ENCODE data around the gene LBHD2. TPM values are rescaled to one million over a fixed set of nuclear protein-coding genes. Genes with fewer than 3 reads are reported as not detected.

Gene LBHD2
- total and polyA plus RNA-seq, 2 donors (not counting 1 experiment from before 2014, with no cell fraction given): not detected

DNA sequence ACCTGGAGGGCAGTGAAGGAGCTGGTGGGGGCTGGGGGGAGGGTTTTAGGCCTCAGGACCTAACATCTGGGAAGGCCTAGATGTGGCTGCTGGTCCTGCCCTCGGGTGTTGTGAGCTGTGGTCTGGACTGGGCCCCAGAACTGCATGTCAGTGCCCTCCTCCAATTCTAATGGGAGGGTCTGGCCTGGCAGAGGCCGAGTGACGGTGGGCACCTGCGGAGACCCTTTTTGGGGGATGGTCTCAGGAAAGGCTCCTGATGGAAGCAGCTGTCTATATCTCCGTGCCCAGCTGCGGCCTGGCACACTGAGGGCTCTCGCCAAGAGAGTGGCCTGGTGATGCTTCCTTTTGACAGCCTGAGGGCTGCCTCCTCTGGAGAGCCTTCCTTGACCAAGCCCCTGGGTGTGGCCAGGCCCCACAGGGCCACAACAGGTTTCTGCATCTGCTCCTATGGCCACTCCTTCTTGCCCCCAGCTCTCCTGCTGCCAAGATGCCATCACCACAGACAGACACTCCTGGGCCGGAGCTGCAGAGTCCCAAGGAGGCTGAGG, 15.8 kb downstream of the LBHD2 start:
- H3K27ac ChIP-seq (ENCODE audit: low read length in 2 of 2): no peak overlapping the region
- Mint-ChIP-seq H3K4me1 (peaks cover 21% of the 10 kb centered on the region), H3K9me3 (ENCODE audit: insufficient read depth) (no peaks in the 10 kb centered on the region), H3K27me3 (peaks cover 15% of the 10 kb centered on the region), H3K4me3 (no peak overlapping the region), H3K27ac (no peak overlapping the region)
- H3K4me2 ChIP-seq (replicated peaks; ENCODE audit: low read depth, low read length, poor library complexity, severe bottlenecking): peak overlapping the region; percentile 34
- peaks cover 0 to 34% (median 14%) of the 10 kb centered on the region in 4 experiments for H3K27me3 ChIP-seq (replicated peaks in 1 of 4; ENCODE audit: control extremely low read depth in 1 of 4, control insufficient read depth in 3 of 4, insufficient read depth in 4 of 4, low read length in 3 of 4)
- no peak overlapping the region for H3K9ac ChIP-seq (ENCODE audit: low read length)
- no peak for TF ChIP-seq EZH2 (IDR thresholded peaks at IDR 0.05; ENCODE audit: borderline replicate concordance, insufficient read depth, low read depth, low read length, poor library complexity, severe bottlenecking)
- TF ChIP-seq, protein P1, sequence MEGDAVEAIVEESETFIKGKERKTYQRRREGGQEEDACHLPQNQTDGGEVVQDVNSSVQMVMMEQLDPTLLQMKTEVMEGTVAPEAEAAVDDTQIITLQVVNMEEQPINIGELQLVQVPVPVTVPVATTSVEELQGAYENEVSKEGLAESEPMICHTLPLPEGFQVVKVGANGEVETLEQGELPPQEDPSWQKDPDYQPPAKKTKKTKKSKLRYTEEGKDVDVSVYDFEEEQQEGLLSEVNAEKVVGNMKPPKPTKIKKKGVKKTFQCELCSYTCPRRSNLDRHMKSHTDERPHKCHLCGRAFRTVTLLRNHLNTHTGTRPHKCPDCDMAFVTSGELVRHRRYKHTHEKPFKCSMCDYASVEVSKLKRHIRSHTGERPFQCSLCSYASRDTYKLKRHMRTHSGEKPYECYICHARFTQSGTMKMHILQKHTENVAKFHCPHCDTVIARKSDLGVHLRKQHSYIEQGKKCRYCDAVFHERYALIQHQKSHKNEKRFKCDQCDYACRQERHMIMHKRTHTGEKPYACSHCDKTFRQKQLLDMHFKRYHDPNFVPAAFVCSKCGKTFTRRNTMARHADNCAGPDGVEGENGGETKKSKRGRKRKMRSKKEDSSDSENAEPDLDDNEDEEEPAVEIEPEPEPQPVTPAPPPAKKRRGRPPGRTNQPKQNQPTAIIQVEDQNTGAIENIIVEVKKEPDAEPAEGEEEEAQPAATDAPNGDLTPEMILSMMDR (IDR thresholded peaks at IDR 0.05): no peak
- H3K9me3 ChIP-seq (ENCODE audit: control extremely low read depth in 1 of 3, control insufficient read depth in 2 of 3, insufficient read depth in 1 of 3, low read length in 2 of 3): peaks cover 0 to 10% (median 0%) of the 10 kb centered on the region in 3 donors
- no peaks in the 10 kb centered on the region for H3K79me2 ChIP-seq (ENCODE audit: control insufficient read depth, insufficient read depth, low read length)
- ChIA-PET CTCF (interaction anchor here (0.7 to 1.8 kb wide), 3 partner anchors 21 to 406 kb away, joined by 3 to 8 read pairs (median 3); no protein-coding TSS in a partner anchor), POLR2A (interaction anchor here (0.5 kb wide), 1 partner anchor 10 kb away, joined by 3 read pairs; no protein-coding TSS in a partner anchor)
- peaks cover 36 to 38% of the 10 kb centered on the region in 2 donors for H3K4me1 ChIP-seq (ENCODE audit: control insufficient read depth in 2 of 2, insufficient read depth in 2 of 2, low read length in 2 of 2)
- no peak overlapping the region for H2AFZ ChIP-seq (ENCODE audit: insufficient read depth, low read depth, low read length, poor library complexity, severe bottlenecking)
- ATAC-seq (ENCODE audit: low read depth) (no peak), DNase-seq (no peak)
- H3K4me3 ChIP-seq (ENCODE audit: control extremely low read depth in 1 of 5, extremely low read depth in 1 of 5, insufficient read depth in 1 of 5, low read depth in 2 of 5, low read length in 4 of 5): no peak overlapping the region
- intact Hi-C loops (cut with micrococcal nuclease): no loop called here
- no peaks in the 10 kb centered on the region for H4K20me1 ChIP-seq (ENCODE audit: control insufficient read depth, insufficient read depth, low read length, poor library complexity, severe bottlenecking)
- no peaks in the 10 kb centered on the region for H3K36me3 ChIP-seq (replicated peaks in 1 of 2; ENCODE audit: control extremely low read depth in 1 of 2, control insufficient read depth in 1 of 2, extremely low read depth in 1 of 2, insufficient read depth in 2 of 2, low read length in 1 of 2)
- 92% methylated on average over 8 of the region's 8 CpGs for WGBS (ENCODE audit: insufficient coverage)
